ENCODE results near the gene ENTPD8.

- no peak for TF ChIP-seq CTCF (IDR thresholded peaks at IDR 0.05)
- TF ChIP-seq POLR2A (IDR thresholded peaks at IDR 0.05): no peak
Measured at GRCh38 chr9:137398561-137399468, 42.3 kb downstream of the ENTPD8 start.

All from breast epithelium (tissue), 3 donors.